Fibroblast of pulmonary artery (primary cell): ENCODE data around the gene B4GALNT2.

Source experiments
- DNase-seq: peaks from one replicate; pipeline ENCODE4 v3.0.0-alpha.2; 2010; ENCODE audit warnings: low read depth
- H3K4me3 ChIP-seq: replicated peaks from 2 replicates; pipeline ENCODE4 v1.5.1; 2011; ENCODE audit warnings: low read depth, mild to moderate bottlenecking, control low read depth, low read length, moderate library complexity
- CTCF ChIP-seq: IDR thresholded peaks from 2 replicates; pipeline ENCODE4 v1.5.1; 2011; ENCODE audit warnings: mild to moderate bottlenecking, control low read depth, low read length, inconsistent platforms; ENCODE audit errors: missing control alignments

The B4GALNT2 gene

GRCh38 chr17:49193513-49194296 lies 61.1 kb downstream of the B4GALNT2 start:
- peak; percentile 70 for DNase-seq
- TF ChIP-seq CTCF, result no peak
- H3K4me3 ChIP-seq, result peak overlapping the region; percentile 82

GRCh38 chr17:49194297-49194607 lies 61.7 kb downstream of the B4GALNT2 start:
- no peak overlapping the region for H3K4me3 ChIP-seq
- TF ChIP-seq CTCF, result no peak
- DNase-seq, result no peak

GRCh38 chr17:49195751-49196150 lies 63.2 kb downstream of the B4GALNT2 start:
- TF ChIP-seq CTCF, result no peak
- H3K4me3 ChIP-seq, result no peak overlapping the region
- no peak for DNase-seq

- no peak for TF ChIP-seq CTCF
- DNase-seq, result no peak
Measured at GRCh38 chr17:49196520-49196919, 64.0 kb downstream of the B4GALNT2 start.

GRCh38 chr17:49197346-49197998 lies 64.9 kb downstream of the B4GALNT2 start:
- no peak for DNase-seq
- TF ChIP-seq CTCF, result no peak
- H3K4me3 ChIP-seq, result no peak overlapping the region

More at GRCh38 chr17:49196520-49196919, 64.0 kb downstream of the B4GALNT2 start:
- no peak overlapping the region for H3K4me3 ChIP-seq

- no peak overlapping the region for H3K4me3 ChIP-seq
- no peak for TF ChIP-seq CTCF
- DNase-seq, result no peak
Measured at GRCh38 chr17:49198211-49198610, 65.6 kb downstream of the B4GALNT2 start.
